GM19328 (cell line): ENCODE measurements around the gene FCHSD2.
"Not testable (repeated sequence)": the region's sequence is repeated elsewhere in the genome, so short reads cannot be mapped to it uniquely, and the experiment has no call there.

ENCODE experiments used
- ATAC-seq: cut with Tn5 transposase; IDR thresholded peaks from one replicate; pipeline ENCODE4 v1.9.1; 2021; ENCODE audit warnings: mild to moderate bottlenecking, moderate library complexity; ENCODE audit not compliant: unreplicated experiment

Gene FCHSD2

DNA sequence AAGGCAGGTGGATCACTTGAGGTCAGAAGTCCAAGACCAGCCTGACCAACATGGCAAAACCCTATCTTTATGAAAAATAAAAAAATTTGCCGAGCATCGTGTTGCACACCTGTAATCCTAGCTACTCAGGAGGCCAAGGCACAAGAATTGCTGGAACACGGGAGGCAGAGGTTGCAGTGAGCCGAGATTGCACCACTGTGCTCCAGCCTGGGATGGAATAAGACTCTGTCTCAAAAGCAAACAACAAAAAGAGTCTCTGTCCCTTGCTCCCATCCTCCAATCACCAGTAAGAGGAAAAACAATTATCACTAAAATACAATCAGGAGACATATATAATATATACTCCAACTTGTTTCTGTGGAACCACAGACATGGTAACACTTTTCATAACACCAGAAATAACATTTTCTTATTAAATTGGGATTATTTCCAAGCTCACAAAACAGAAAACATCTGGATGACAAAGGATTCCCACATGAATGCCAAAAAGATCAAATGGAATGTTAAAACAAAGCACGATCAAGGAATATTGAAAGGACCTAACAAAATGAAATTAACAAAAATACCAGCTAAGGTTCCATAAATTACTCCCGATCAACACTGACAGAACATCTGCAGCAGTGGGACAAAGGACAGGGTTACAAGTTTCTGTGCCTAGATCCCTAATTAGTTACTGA lies 15.2 kb downstream of the FCHSD2 start:
- no peak for ATAC-seq

GRCh38 chr11:73124800-73125199 lies 17.3 kb downstream of the FCHSD2 start:
- ATAC-seq: no peak

GRCh38 chr11:73123892-73124291 lies 18.2 kb downstream of the FCHSD2 start:
- ATAC-seq: not testable (repeated sequence)

- no peak for ATAC-seq
Measured at GRCh38 chr11:73121692-73122091, 20.4 kb downstream of the FCHSD2 start.

- ATAC-seq: no peak
Measured at GRCh38 chr11:73117071-73117470, 25.0 kb downstream of the FCHSD2 start.

GRCh38 chr11:73116636-73117035 lies 25.5 kb downstream of the FCHSD2 start:
- ATAC-seq: no peak

GRCh38 chr11:73114835-73115220 lies 27.3 kb downstream of the FCHSD2 start:
- no peak for ATAC-seq

GRCh38 chr11:73114110-73114834 lies 27.8 kb downstream of the FCHSD2 start:
- ATAC-seq: no peak

- ATAC-seq: no peak
Measured at GRCh38 chr11:73113426-73113825, 28.7 kb downstream of the FCHSD2 start.

DNA sequence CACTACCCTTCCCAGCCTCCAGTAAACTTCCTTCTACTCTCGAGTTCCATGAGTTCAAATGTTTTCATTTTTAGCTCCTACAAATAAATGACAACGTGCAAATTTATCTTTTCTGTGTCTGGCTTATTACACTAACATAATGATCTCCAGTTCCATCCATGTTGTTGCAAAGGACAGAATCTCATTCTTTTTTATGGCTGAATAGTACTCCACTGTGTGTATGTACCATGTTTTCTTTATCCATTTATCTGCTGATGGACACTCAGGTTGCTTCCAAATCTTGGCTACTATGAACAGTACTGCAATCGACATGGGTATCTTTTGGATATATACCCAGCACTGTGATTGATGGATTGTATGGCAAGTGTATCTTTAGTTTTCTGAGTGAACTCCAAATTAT lies 34.5 kb downstream of the FCHSD2 start:
- ATAC-seq: no peak

DNA sequence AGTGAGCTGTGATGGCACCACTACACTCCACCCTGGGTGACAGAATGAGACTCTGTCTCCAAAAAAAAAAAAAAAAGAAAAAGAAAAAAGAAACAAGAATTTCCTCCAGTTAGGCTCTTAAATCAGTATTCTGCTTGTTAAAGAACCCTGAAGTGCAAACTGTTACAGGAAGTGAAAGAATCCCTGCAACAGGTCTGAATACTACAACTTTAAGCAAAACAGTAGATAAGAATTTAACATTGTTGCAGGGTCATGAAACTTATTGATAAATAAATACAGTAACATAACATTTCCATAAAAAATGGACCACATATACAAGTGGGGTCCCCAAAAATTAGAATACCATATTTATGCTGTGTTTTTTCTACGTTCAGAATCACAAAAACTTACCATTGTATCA lies 35.8 kb downstream of the FCHSD2 start:
- no peak for ATAC-seq

DNA sequence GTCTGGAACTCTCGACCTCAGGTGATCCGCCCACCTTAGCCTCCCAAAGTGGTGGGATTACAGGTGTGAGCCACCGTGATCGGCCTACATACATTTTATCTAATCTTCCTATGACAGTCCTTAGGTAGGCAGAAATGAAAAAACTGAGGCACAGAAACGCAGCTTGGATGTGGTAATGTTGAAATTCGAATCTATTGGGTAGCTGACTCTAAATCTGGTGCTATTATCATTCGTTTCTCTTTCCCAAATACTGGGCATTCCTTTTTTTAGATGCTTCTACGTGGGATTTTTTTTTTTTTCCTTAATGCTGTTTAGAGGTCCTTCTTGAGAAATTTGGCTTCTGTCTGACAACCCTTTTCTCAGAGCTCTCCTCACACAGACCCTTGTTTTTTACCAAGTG lies 41.5 kb downstream of the FCHSD2 start:
- ATAC-seq: no peak

DNA sequence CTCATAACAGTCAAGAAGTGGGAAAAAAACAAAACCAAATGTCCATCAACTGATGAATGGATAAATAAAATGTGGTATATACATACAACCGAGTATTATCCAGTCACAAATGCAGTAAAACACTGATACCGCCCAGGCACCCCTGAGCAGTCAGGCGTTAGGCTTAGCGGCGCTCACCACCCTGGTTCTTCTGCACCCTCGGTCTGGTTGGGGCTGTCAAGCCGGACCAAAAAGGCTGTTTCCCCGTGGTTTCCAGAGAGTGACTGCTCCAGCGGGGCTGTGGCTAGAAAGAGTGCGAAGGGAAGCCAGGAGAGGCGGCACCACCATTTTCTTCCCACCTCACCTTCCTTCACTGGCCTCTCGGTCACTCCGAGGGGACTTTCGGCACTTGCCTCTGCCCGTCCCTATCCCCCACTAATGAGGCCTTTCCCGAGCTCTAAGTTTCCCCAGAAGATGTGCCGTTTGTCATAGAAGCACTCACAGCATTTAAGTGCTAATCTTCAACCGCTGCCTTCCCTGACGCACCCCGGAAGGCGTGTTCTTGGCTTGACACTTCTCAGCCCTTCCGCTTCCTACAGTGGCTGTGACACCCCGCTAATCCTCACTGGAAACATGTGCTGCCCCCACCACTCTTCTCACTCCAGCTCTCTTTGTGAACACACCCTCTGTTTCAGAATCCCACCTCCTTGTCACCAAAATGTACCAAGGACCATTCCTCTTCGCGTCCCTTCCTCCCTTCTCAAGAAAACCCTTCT lies 42.4 kb downstream of the FCHSD2 start:
- ATAC-seq: no peak

- ATAC-seq: no peak
Measured at GRCh38 chr11:73095613-73096012, 46.5 kb downstream of the FCHSD2 start.

GRCh38 chr11:73091521-73092305 lies 50.4 kb downstream of the FCHSD2 start:
- ATAC-seq: no peak

DNA sequence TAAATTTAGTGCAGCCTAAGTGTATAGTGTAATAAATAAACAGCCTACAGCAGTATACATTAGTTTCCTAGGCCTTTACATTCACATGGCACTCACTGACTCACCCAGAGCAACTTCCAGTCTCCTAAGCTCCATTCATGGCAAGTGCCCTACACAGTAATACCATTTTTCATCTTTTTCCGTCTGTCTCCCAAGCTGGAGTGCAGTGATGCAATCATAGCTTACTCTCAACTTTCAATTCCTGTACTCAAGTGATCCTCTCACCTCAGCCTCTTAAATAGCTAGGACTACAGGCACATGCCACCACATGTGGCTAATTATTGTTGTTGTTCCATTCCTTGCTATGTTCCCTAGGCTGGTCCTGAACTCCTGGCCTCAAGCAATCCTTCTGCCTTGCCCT lies 54.4 kb downstream of the FCHSD2 start:
- ATAC-seq: no peak

DNA sequence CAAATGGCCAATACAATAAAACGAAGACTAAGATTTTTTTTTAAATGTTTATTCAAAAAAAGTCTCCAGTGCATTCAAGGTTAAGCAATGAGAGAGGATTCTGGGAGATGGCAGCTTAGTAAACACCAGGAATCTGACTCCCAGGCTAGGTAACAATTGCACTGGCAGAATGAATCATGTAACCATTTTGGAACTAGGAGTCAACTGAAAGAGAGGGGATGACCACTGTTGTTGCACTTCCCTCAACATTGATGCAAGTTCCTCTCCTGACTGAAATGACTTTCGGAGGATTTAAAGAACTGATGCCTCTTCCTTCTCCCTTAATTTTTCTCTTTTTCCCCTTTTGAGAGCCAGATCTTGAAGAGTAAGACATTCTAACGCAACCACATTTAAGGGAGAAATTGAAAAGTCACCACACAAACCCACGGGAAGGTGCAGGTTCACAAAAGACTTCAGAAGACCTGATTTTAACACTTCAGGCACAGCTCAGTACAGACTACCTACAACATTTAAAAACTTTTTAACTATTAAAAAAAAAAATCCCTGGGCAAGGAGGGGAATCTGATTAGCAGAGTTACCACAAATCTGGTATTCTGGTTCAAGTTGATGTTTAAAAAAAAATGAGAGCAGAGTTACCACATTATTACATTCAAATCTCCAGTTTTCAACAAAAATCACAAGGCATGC lies 56.8 kb downstream of the FCHSD2 start:
- no peak for ATAC-seq

GRCh38 chr11:73078631-73079030 lies 63.5 kb downstream of the FCHSD2 start:
- ATAC-seq: no peak

DNA sequence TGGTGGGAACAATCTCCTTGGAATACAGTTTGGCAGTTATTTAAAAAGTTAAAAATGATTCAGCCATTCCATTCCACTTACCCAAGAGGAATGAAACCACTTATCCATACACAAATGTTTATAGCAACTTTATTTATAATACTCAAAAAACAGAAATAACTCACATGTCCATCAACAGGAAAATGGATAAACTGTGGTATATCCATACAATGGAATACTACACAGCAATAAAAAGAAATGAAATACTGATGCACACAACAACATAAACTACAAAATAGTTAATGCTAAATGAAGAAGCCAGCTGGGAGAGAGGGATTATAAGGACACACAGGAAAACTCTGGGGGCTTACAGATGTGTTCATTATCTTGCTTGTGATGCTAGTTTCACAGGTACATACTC lies 64.7 kb downstream of the FCHSD2 start:
- no peak for ATAC-seq

DNA sequence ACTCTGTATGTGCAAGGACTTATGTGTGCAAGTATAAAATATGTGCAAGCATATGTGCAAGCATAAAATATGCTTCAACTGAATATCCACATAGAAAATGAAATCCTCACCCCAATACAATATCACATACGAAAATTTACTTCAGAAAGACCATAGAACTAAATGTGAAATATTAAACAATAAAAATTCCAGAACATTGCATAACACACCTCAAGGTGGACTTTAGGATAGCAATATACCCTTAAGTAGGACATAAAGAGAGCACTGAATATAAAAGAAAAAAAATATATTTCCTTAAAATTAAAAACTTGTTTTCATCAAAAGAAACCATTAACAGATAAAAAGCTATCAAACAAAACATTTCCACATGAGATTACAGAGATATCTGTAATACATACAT lies 67.8 kb downstream of the FCHSD2 start:
- no peak for ATAC-seq
